ENCODE results near the gene TREH.

The TREH gene

GRCh38 chr11:118656563-118657165, 22.8 kb downstream of the TREH start:
- no peak for DNase-seq (ENCODE audit: low read depth)
- H3K4me3 ChIP-seq (ENCODE audit: low read depth, low read length) = no peak overlapping the region
- TF ChIP-seq, protein P1, sequence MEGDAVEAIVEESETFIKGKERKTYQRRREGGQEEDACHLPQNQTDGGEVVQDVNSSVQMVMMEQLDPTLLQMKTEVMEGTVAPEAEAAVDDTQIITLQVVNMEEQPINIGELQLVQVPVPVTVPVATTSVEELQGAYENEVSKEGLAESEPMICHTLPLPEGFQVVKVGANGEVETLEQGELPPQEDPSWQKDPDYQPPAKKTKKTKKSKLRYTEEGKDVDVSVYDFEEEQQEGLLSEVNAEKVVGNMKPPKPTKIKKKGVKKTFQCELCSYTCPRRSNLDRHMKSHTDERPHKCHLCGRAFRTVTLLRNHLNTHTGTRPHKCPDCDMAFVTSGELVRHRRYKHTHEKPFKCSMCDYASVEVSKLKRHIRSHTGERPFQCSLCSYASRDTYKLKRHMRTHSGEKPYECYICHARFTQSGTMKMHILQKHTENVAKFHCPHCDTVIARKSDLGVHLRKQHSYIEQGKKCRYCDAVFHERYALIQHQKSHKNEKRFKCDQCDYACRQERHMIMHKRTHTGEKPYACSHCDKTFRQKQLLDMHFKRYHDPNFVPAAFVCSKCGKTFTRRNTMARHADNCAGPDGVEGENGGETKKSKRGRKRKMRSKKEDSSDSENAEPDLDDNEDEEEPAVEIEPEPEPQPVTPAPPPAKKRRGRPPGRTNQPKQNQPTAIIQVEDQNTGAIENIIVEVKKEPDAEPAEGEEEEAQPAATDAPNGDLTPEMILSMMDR (IDR thresholded peaks at IDR 0.05; ENCODE audit: low read depth, low read length, missing control alignments) = no peak

DNA sequence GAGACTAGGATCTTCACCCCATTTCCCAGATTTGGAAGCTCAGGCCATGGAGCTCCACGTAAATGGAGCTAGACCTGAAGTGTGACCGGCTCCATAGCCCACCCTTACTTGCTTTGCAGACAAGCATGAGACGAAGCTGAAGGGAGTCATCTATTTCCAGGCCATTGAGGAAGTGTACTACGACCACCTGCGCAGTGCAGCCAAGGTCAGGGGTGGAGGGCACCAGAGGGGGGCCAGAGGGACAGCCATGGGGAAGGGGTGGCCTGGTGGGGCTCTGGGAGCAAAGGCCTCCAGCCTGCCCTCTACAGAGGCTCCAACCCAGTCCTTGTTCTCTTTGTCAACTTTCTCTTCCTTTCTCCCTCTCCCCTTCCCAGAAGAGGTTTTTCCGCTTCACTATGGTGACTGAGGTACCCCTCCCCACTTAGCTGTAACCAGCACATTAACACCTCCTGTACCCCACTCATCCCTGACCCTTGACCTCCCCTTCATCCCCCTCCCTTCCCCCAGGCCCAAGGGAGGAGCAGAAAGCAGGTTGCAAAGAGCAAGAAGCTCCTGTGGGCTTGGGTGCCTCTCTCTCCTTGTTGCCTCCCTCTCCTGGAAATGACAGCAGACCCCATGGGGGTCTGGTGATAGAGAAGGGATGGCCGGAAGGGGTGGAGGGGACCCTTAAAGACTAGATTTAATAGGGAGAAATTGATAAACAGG, 23.8 kb downstream of the TREH start:
- no peak for DNase-seq (ENCODE audit: low read depth)
- TF ChIP-seq, protein P1 (IDR thresholded peaks at IDR 0.05; ENCODE audit: low read depth, low read length, missing control alignments) = no peak

GRCh38 chr11:118653684-118654390, 25.6 kb downstream of the TREH start:
- H3K4me3 ChIP-seq (ENCODE audit: low read depth, low read length) = no peak overlapping the region
- TF ChIP-seq, protein P1 (IDR thresholded peaks at IDR 0.05; ENCODE audit: low read depth, low read length, missing control alignments) = no peak
- no peak for DNase-seq (ENCODE audit: low read depth)

More for the DNA sequence above, 23.8 kb downstream of the TREH start:
- no peak overlapping the region for H3K4me3 ChIP-seq (ENCODE audit: low read depth, low read length)

GRCh38 chr11:118652681-118653181, 26.7 kb downstream of the TREH start:
- TF ChIP-seq, protein P1 (IDR thresholded peaks at IDR 0.05; ENCODE audit: low read depth, low read length, missing control alignments) = no peak
- no peak for DNase-seq (ENCODE audit: low read depth)
- no peak overlapping the region for H3K4me3 ChIP-seq (ENCODE audit: low read depth, low read length)

DNA sequence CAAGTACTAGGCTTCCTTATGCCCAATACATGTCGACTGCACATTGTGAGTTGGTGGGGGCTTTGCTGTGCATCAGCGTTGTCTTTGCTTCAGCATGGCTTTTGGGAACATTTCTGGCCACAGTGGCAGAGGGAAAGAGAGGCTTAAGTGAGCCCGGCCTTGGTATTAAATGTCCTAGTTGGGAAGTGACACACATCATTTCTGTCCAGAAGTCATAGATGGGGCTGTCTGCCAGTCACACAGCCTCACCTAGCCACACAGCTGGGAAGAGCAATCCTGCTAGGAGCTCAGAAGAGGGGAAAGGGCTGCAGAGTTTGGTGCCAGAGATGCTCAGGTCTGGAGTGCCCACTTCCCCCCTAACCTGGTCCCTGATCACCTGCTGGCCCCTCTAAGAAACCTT, 27.6 kb downstream of the TREH start:
- no peak overlapping the region for H3K4me3 ChIP-seq (ENCODE audit: low read depth, low read length)
- DNase-seq (ENCODE audit: low read depth) = no peak
- TF ChIP-seq, protein P1 (IDR thresholded peaks at IDR 0.05; ENCODE audit: low read depth, low read length, missing control alignments) = no peak

DNA sequence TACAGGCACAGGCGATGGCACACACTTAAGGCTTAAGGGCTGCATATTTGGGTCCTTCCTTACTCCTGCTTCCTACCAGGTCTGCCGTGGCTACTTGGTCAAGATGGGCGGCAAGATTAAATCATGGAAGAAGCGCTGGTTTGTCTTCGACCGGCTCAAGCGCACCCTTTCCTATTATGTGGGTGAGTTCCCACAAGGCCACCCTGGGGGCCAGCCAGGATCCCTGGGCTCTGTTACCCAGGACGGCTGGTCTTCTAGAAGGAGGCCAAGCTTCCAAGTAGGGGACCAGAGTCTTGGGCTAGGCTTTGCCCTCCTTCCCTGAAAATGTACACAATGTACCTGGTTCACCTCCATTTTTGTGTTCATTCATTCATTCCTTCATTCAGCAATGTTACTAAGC, 29.1 kb downstream of the TREH start:
- DNase-seq (ENCODE audit: low read depth) = no peak
- no peak overlapping the region for H3K4me3 ChIP-seq (ENCODE audit: low read depth, low read length)
- TF ChIP-seq, protein P1 (IDR thresholded peaks at IDR 0.05; ENCODE audit: low read depth, low read length, missing control alignments) = no peak

Data from GM12864 (cell line).